Keratinocyte (primary cell): ENCODE results near the gene AMMECR1. TPM values are rescaled to one million over a fixed set of nuclear protein-coding genes. Genes with fewer than 3 reads are reported as not detected.

Experiments used
- DNase-seq: peaks from one replicate; pipeline ENCODE4 v3.0.0-alpha.2; 2011; ENCODE audit warnings: low read depth, missing footprints, low spot score
- FAIRE-seq: peaks from 2 replicates; lab custom pipeline; 2011; peaks lifted over from hg19 to GRCh38; lab: Jason Lieb, UNC
- H2AFZ ChIP-seq: 2 replicates; pipeline ENCODE4 v1.6.0; 2012; ENCODE audit warnings: low read length, control low read depth, inconsistent platforms; ENCODE audit not compliant: control insufficient read depth
- H3K27ac ChIP-seq: 2 replicates; pipeline ENCODE4 v1.5.1; 2011; ENCODE audit warnings: low read length; ENCODE audit not compliant: control insufficient read depth, insufficient read depth
- H3K27me3 ChIP-seq: 3 replicates; pipeline ENCODE4 v1.6.0; 2011; ENCODE audit warnings: low read length; ENCODE audit not compliant: control insufficient read depth, insufficient read depth; ENCODE audit errors: extremely low read depth
- H3K36me3 ChIP-seq, 2 experiments: 2 replicates in 1 of 2; 3 replicates in 1 of 2; pipeline ENCODE4 v1.5.1; 2011; ENCODE audit warnings: low read length in 2 of 2, mild to moderate bottlenecking in 1 of 2; ENCODE audit not compliant: control insufficient read depth in 2 of 2, insufficient read depth in 2 of 2; ENCODE audit errors: extremely low read depth in 1 of 2
- H3K4me1 ChIP-seq: 3 replicates; pipeline ENCODE4 v1.5.1; 2011; ENCODE audit warnings: low read length; ENCODE audit not compliant: control insufficient read depth, insufficient read depth; ENCODE audit errors: extremely low read depth
- H3K4me2 ChIP-seq: 3 replicates; pipeline ENCODE4 v1.6.0; 2011; ENCODE audit warnings: low read depth, low read length; ENCODE audit not compliant: control insufficient read depth, insufficient read depth; ENCODE audit errors: extremely low read depth
- H3K4me3 ChIP-seq, 3 experiments: fragments of 200-600 bp in 1 of 3; sonication (generic) in 1 of 3; 2 replicates in 2 of 3; 3 replicates in 1 of 3; pipeline ENCODE4 v1.5.1; 2011 to 2016; ENCODE audit warnings: low read length in 3 of 3, mild to moderate bottlenecking in 3 of 3, control low read depth in 2 of 3, inconsistent platforms in 1 of 3, low read depth in 1 of 3, mixed read lengths in 1 of 3, mixed run types in 1 of 3, moderate library complexity in 1 of 3; ENCODE audit not compliant: control insufficient read depth in 2 of 3, insufficient read depth in 2 of 3; ENCODE audit errors: extremely low read depth in 1 of 3
- H3K79me2 ChIP-seq: 2 replicates; pipeline ENCODE4 v1.6.0; 2012; ENCODE audit warnings: low read length; ENCODE audit not compliant: control insufficient read depth, insufficient read depth
- H3K9ac ChIP-seq: 3 replicates; pipeline ENCODE4 v1.6.0; 2011; ENCODE audit warnings: low read length; ENCODE audit not compliant: control insufficient read depth, insufficient read depth; ENCODE audit errors: extremely low read depth
- H3K9me1 ChIP-seq: 3 replicates; pipeline ENCODE4 v1.6.0; 2011; ENCODE audit warnings: low read length; ENCODE audit not compliant: control insufficient read depth, insufficient read depth; ENCODE audit errors: extremely low read depth
- H3K9me3 ChIP-seq: 2 replicates; pipeline ENCODE4 v1.5.1; 2012; ENCODE audit warnings: low read depth, low read length; ENCODE audit not compliant: control insufficient read depth
- H4K20me1 ChIP-seq: 3 replicates; pipeline ENCODE4 v1.6.0; 2011; ENCODE audit warnings: low read length; ENCODE audit not compliant: control insufficient read depth, insufficient read depth; ENCODE audit errors: extremely low read depth
- CTCF ChIP-seq, 3 experiments: IDR thresholded peaks in 1 of 3; conservative IDR thresholded peaks in 1 of 3; optimal IDR thresholded peaks in 1 of 3; 2 replicates in 2 of 3; 3 replicates in 1 of 3; pipeline versions ENCODE3 to v1.5.1; 2011; ENCODE audit warnings: low read length in 3 of 3, mild to moderate bottlenecking in 3 of 3, moderate library complexity in 2 of 3, control low read depth in 1 of 3, inconsistent platforms in 1 of 3; ENCODE audit not compliant: insufficient read depth in 2 of 3; ENCODE audit errors: extremely low read depth in 1 of 3
- EZH2 ChIP-seq: IDR thresholded peaks from one replicate; pipeline ENCODE4 v1.6.1; 2012; ENCODE audit warnings: inconsistent platforms, mild to moderate bottlenecking, low read length, moderate library complexity
- dilution Hi-C: fragments of 300-500 bp; cut with MboI; formaldehyde crosslinking; loops from one replicate; pipeline ENCODE4 v1.7.0; 2020; ENCODE audit warnings: low sequenced_read_pairs; ENCODE audit not compliant: extremely low pct_ligation_motif_present
- polyA plus RNA-seq, 5 experiments: library from polyadenylated mRNA; depleted of rRNA in 3 of 5; stranded (reverse) in 3 of 5; stranded (forward) in 1 of 5; unstranded in 1 of 5; fragments of >200 nt; gene quantifications; 1 replicate in 1 of 5; 2 replicates in 3 of 5; 3 replicates in 1 of 5; pipeline versions ENCODE4 v1.2.1 to v1.2.3, GENCODE V29; 2011 to 2012; ENCODE audit warnings: missing spikeins in 2 of 5, low read depth in 1 of 5, low replicate concordance in 1 of 5

Gene AMMECR1
- polyA plus RNA-seq, 1 donor (not counting 4 experiments of a cell fraction or from before 2014, with no cell fraction given) = 15.5 TPM

- Histone ChIP-seq H3K9me3 (no peaks in the 10 kb centered on the region), H3K79me2 (no peaks in the 10 kb centered on the region), H3K4me1 (peaks cover 23% of the 10 kb centered on the region), H2AFZ (no peak overlapping the region), H3K36me3 (no peaks in the 10 kb centered on the region), H4K20me1 (no peaks in the 10 kb centered on the region), H3K4me3 (no peak overlapping the region), H3K27me3 (no peaks in the 10 kb centered on the region), H3K4me2 (no peak overlapping the region), H3K27ac (no peak overlapping the region), H3K9me1 (no peaks in the 10 kb centered on the region), H3K9ac (no peak overlapping the region)
- FAIRE-seq (no peak), DNase-seq (no peak)
- dilution Hi-C loops = no loop called here
- TF ChIP-seq CTCF (optimal IDR thresholded peaks at IDR 0.05 in 1 of 3, IDR thresholded peaks at IDR 0.05 in 1 of 3, conservative IDR thresholded peaks at IDR 0.05 in 1 of 3; ENCODE audit: extremely low read depth in 1 of 3, insufficient read depth in 2 of 3, low read length in 3 of 3) (no peak), EZH2 (no peak)
Observed at GRCh38 chrX:110182865-110183264, 135.0 kb downstream of the AMMECR1 start.

GRCh38 chrX:110182362-110182761, 135.5 kb downstream of the AMMECR1 start:
- FAIRE-seq = no peak
- no peaks in the 10 kb centered on the region for H3K79me2 ChIP-seq
- no peaks in the 10 kb centered on the region for H3K36me3 ChIP-seq
- no peaks in the 10 kb centered on the region for H3K27me3 ChIP-seq
- no peak for DNase-seq
- no peak overlapping the region for H3K9ac ChIP-seq
- H4K20me1 ChIP-seq = no peaks in the 10 kb centered on the region
- H3K4me1 ChIP-seq = peaks cover 23% of the 10 kb centered on the region
- H3K4me3 ChIP-seq = no peak overlapping the region
- no peak overlapping the region for H2AFZ ChIP-seq
- H3K9me1 ChIP-seq = no peaks in the 10 kb centered on the region
- dilution Hi-C loops = no loop called here
- TF ChIP-seq EZH2 (no peak), CTCF (optimal IDR thresholded peaks at IDR 0.05 in 1 of 3, IDR thresholded peaks at IDR 0.05 in 1 of 3, conservative IDR thresholded peaks at IDR 0.05 in 1 of 3; ENCODE audit: extremely low read depth in 1 of 3, insufficient read depth in 2 of 3, low read length in 3 of 3) (no peak)
- no peaks in the 10 kb centered on the region for H3K9me3 ChIP-seq
- H3K27ac ChIP-seq = peak overlapping the region; percentile 24
- no peak overlapping the region for H3K4me2 ChIP-seq
